Ovary (tissue), 3 donors: ENCODE measurements around the gene EDC3.

Experiments used
- CTCF ChIP-seq, 3 donors: fragments of 450-650 bp in 2 of 3; fragments of 200-600 bp in 1 of 3; IDR thresholded peaks; one replicate each; pipeline versions ENCODE4 v1.5.1 to v1.8.0; 2016 to 2022; ENCODE audit warnings: antibody characterized with exemption in 3 of 3, mild to moderate bottlenecking in 1 of 3
- EP300 ChIP-seq: sonication (generic); formaldehyde crosslinking; IDR thresholded peaks from one replicate; pipeline ENCODE4 v1.6.1; 2017; ENCODE audit warnings: antibody characterized with exemption
- POLR2A ChIP-seq: fragments of 450-650 bp; IDR thresholded peaks from one replicate; pipeline ENCODE4 v1.6.1; 2017; ENCODE audit warnings: antibody characterized with exemption, mild to moderate bottlenecking, moderate library complexity
- donor health status: DM: no; HTN: no; CAD: no.

DNA sequence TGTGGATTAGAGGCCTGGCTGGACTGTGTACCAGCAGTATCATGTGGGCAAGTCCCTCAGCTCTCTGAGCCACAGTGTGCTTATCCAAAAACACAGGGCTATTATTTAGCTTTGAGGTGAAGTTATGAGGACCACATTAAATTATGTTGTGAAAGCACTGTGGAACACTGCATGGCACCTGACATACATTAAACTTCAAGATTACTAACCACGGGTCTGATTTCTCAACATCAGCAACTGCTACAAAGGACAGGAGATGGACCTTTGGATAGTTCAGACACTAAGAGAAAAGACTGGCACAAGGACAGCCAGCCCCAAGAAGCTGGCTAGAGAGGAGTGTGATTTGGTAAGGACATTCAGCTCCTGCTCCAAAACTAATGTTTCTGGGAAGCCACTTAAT, 58.8 kb downstream of the EDC3 start:
- no peak for TF ChIP-seq CTCF (IDR thresholded peaks at IDR 0.05)
- TF ChIP-seq EP300: no peak
- TF ChIP-seq POLR2A: no peak
